ENCODE measurements around the gene NRDC.
"Not testable (repeated sequence)": the region's sequence is repeated elsewhere in the genome, so short reads cannot be mapped to it uniquely, and the experiment has no call there.

The NRDC gene

GRCh38 chr1:51878616-51879336 lies at the start of gene NRDC:
NRDC (minus strand) TSS chr1:51878727; CDS start chr1:51878615, 112 bp downstream.
- peak; percentile 93 for DNase-seq

GRCh38 chr1:51927029-51927428 lies 48.5 kb upstream of the NRDC start:
- DNase-seq: no peak

- no peak for DNase-seq
Measured at GRCh38 chr1:51926171-51926812, 47.8 kb upstream of the NRDC start.

- DNase-seq: no peak
Measured at GRCh38 chr1:51924455-51924854, 45.9 kb upstream of the NRDC start.

- no peak for DNase-seq
Measured at GRCh38 chr1:51922040-51922439, 43.5 kb upstream of the NRDC start.

- DNase-seq: no peak
Measured at GRCh38 chr1:51920130-51920529, 41.6 kb upstream of the NRDC start.

- DNase-seq: no peak
Measured at GRCh38 chr1:51919684-51920083, 41.2 kb upstream of the NRDC start.

- no peak for DNase-seq
Measured at GRCh38 chr1:51916587-51917405, 38.3 kb upstream of the NRDC start.

GRCh38 chr1:51915951-51916350 lies 37.4 kb upstream of the NRDC start:
- no peak for DNase-seq

- DNase-seq: no peak
Measured at GRCh38 chr1:51912881-51913280, 34.4 kb upstream of the NRDC start.

- no peak for DNase-seq
Measured at GRCh38 chr1:51910221-51911000, 31.9 kb upstream of the NRDC start.

GRCh38 chr1:51908499-51908898 lies 30.0 kb upstream of the NRDC start:
- no peak for DNase-seq

- DNase-seq: no peak
Measured at GRCh38 chr1:51907079-51907702, 28.7 kb upstream of the NRDC start.

- no peak for DNase-seq
Measured at GRCh38 chr1:51906306-51907078, 28.0 kb upstream of the NRDC start.

GRCh38 chr1:51902456-51902855 lies 23.9 kb upstream of the NRDC start:
- DNase-seq: no peak

- DNase-seq: no peak
Measured at GRCh38 chr1:51901151-51901550, 22.6 kb upstream of the NRDC start.

GRCh38 chr1:51899022-51899421 lies 20.5 kb upstream of the NRDC start:
- DNase-seq: no peak

GRCh38 chr1:51898090-51898734 lies 19.7 kb upstream of the NRDC start:
- DNase-seq: no peak

GRCh38 chr1:51897699-51898031 lies 19.1 kb upstream of the NRDC start:
- no peak for DNase-seq

- not testable (repeated sequence) for DNase-seq
Measured at GRCh38 chr1:51894748-51895147, 16.2 kb upstream of the NRDC start.

- DNase-seq: no peak
Measured at GRCh38 chr1:51878308-51878615, 265 bp downstream of the NRDC start.

Measured in SIG-M5 (cell line).